Measurements from ENCODE around the gene TBC1D22A. TPM values are rescaled to one million over a fixed set of nuclear protein-coding genes. Genes with fewer than 3 reads are reported as not detected.

TBC1D22A gene
- total and polyA plus RNA-seq, 7 experiments from 2014 or later = 18.6 to 50.1 (median 39.3) TPM

DNA sequence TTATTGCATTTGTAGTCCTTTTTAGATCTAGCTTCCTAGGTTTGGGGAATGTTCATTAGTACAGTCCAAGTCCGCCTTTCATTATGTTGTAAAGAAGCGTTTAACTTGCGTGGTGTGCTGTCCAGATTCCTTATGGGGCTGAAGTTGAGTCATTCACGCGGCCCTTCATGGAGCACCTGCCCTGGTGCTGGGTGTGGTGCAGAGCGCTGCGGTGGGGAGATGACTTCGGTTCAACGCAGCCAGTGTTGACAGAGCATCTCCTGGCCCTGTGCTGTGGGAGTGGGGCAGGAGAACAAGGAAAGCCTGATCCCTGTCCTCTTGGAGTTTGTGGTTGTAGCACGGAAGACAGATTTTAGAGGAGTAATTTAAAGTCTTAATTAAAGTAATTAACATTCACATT lies 152.0 kb downstream of the TBC1D22A start:
- Mint-ChIP-seq H3K9me3 (no peaks in the 10 kb centered on the region), H3K4me3 (no peak overlapping the region), H3K36me3 (peaks cover 18 to 67% (median 38%) of the 10 kb centered on the region in 5 donors), H3K4me1 (peaks cover 0 to 22% (median 10%) of the 10 kb centered on the region in 7 donors), H3K27me3 (no peaks in the 10 kb centered on the region), H3K27ac (peak overlapping the region in 1 of 9 donors; percentile 13)
- no peak overlapping the region for H3K27ac ChIP-seq (ENCODE audit: low read depth, low read length)
- peaks cover 0 to 66% (median 0%) of the 10 kb centered on the region in 3 experiments for H3K36me3 ChIP-seq (ENCODE audit: control insufficient read depth in 2 of 3, insufficient read depth in 3 of 3, low read length in 3 of 3)
- no peaks in the 10 kb centered on the region for H3K9me3 ChIP-seq (ENCODE audit: control insufficient read depth in 2 of 3, low read length in 3 of 3)
- CTCF ChIA-PET = no interaction called here
- intact Hi-C loops (cut with micrococcal nuclease) = no loop called here
- DNase-seq = no peak
- no peak for ATAC-seq
- H3K4me1 ChIP-seq (ENCODE audit: control insufficient read depth in 2 of 2, insufficient read depth in 2 of 2, low read length in 2 of 2) = no peaks in the 10 kb centered on the region
- no peaks in the 10 kb centered on the region for H3K27me3 ChIP-seq (ENCODE audit: control insufficient read depth in 2 of 2, insufficient read depth in 2 of 2, low read length in 2 of 2)
- no peak overlapping the region for H3K4me3 ChIP-seq (ENCODE audit: low read length)
- POLR2A ChIA-PET = no interaction called here

DNA sequence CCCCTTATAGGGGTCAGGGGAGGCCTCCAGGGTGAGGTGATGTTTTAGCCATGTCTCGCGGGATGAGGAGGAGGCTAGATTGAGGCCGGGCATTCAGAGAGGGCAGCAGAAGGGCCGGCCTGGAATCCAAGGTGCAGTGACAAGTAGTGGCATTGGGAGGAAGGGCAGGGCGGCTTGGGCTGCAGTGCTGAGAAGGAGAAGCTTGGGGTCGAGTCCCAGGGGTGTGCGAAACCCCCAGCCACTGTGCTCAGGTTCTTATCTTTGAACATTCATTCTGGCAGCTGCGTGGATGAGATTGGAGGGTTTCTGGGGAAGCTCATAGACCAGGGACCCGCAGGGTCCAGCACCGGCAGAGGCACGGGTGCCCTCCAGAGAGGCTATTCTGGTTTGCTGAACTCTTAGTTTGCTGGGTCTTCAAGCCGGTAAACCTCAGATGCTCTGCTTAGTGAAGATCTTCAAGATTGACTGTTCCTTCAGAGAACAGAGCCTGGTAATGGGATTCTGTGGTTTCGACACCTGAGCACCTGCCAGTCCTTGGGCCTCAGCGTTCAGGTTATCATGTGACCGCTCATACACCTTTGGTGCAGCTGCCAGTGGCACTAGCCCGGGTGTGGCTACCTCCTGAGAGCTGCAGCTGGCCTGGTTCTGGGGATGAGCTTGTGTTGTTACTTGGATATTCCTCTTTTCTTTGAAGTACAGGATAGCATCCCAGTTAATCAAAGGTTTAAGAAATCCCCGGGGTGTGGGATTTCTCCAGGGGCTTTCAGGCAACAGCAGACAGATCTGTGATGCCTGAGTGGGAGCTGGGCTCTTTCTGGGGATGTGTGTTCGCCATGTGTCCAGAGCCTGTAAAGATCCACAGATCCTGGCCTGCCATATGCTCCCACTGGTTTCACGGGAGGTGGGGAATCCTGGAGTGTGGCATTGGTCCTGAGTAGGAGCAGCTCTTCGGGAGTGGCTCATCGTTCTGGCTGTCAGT lies 152.8 kb downstream of the TBC1D22A start:
- no peaks in the 10 kb centered on the region for H3K9me3 ChIP-seq (ENCODE audit: control insufficient read depth in 2 of 3, low read length in 3 of 3)
- H3K27me3 Mint-ChIP-seq = no peaks in the 10 kb centered on the region
- H3K36me3 Mint-ChIP-seq = peaks cover 21 to 74% (median 45%) of the 10 kb centered on the region in 5 donors
- H3K4me3 Mint-ChIP-seq = no peak overlapping the region
- H3K4me3 ChIP-seq (ENCODE audit: low read length) = no peak overlapping the region
- intact Hi-C loops (cut with micrococcal nuclease) = no loop called here
- ATAC-seq (no peak), DNase-seq (no peak)
- H3K4me1 Mint-ChIP-seq = peaks cover 0 to 16% (median 10%) of the 10 kb centered on the region in 7 donors
- peaks cover 0 to 66% (median 0%) of the 10 kb centered on the region in 3 experiments for H3K36me3 ChIP-seq (ENCODE audit: control insufficient read depth in 2 of 3, insufficient read depth in 3 of 3, low read length in 3 of 3)
- ChIA-PET POLR2A (no interaction called here), CTCF (no interaction called here)
- no peaks in the 10 kb centered on the region for H3K4me1 ChIP-seq (ENCODE audit: control insufficient read depth in 2 of 2, insufficient read depth in 2 of 2, low read length in 2 of 2)
- H3K27ac Mint-ChIP-seq = peak overlapping the region in 1 of 9 donors; percentile 13
- H3K27me3 ChIP-seq (ENCODE audit: control insufficient read depth in 2 of 2, insufficient read depth in 2 of 2, low read length in 2 of 2) = no peaks in the 10 kb centered on the region
- H3K9me3 Mint-ChIP-seq = no peaks in the 10 kb centered on the region
- no peak overlapping the region for H3K27ac ChIP-seq (ENCODE audit: low read depth, low read length)

DNA sequence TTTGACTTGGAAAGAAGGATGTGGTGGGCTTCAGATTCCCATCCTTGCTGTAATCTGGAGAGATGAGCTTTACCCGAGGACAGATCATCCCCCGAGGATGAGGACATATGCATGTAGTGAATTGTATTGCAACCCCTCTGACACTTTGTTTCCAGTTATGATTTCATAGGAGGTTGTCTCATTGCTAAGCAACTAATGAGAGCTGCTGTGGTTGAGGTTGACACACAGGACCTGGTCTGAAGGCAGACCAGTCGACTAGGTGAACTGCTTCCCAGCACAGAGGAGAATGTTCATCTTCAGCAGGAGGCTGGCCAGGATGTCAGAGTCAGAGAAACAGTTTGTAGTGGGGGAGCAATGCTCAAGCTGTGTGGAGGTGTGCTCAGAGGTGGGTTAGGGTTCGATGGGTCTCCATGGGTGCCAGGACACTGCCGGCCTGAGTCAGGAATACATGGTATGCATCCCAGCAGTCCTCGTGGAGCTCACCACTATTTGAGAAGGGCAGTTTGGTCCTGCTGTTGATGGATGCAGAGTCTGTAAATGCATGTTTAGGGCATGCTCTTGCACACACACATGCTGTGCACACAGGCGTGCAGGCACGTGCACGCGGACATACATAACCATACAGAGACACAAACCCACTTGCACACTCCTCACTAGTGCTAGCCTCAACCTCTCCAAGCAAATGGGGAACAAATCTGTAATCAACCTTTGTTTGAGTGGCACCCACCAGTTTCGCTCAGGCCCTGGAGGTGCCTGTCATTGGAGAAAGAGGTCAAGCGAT lies 153.7 kb downstream of the TBC1D22A start:
- Mint-ChIP-seq H3K4me1 (peaks cover 0 to 16% (median 9%) of the 10 kb centered on the region in 7 donors), H3K27me3 (no peaks in the 10 kb centered on the region), H3K4me3 (no peak overlapping the region), H3K27ac (no peak overlapping the region), H3K36me3 (peaks cover 23 to 68% (median 51%) of the 10 kb centered on the region in 5 donors), H3K9me3 (peaks cover 0 to under 1% (median 0%) of the 10 kb centered on the region in 11 donors)
- no peaks in the 10 kb centered on the region for H3K27me3 ChIP-seq (ENCODE audit: control insufficient read depth in 2 of 2, insufficient read depth in 2 of 2, low read length in 2 of 2)
- DNase-seq (no peak), ATAC-seq (no peak)
- intact Hi-C loops (cut with micrococcal nuclease) = no loop called here
- ChIA-PET POLR2A (no interaction called here), CTCF (interaction anchor here (0.6 kb wide), 1 partner anchor 80 kb away, joined by 3 read pairs; no protein-coding TSS in a partner anchor)
- H3K27ac ChIP-seq (ENCODE audit: low read depth, low read length) = no peak overlapping the region
- no peaks in the 10 kb centered on the region for H3K4me1 ChIP-seq (ENCODE audit: control insufficient read depth in 2 of 2, insufficient read depth in 2 of 2, low read length in 2 of 2)
- no peak overlapping the region for H3K4me3 ChIP-seq (ENCODE audit: low read length)
- peaks cover 0 to 60% (median 0%) of the 10 kb centered on the region in 3 experiments for H3K36me3 ChIP-seq (ENCODE audit: control insufficient read depth in 2 of 3, insufficient read depth in 3 of 3, low read length in 3 of 3)
- H3K9me3 ChIP-seq (ENCODE audit: control insufficient read depth in 2 of 3, low read length in 3 of 3) = no peaks in the 10 kb centered on the region

DNA sequence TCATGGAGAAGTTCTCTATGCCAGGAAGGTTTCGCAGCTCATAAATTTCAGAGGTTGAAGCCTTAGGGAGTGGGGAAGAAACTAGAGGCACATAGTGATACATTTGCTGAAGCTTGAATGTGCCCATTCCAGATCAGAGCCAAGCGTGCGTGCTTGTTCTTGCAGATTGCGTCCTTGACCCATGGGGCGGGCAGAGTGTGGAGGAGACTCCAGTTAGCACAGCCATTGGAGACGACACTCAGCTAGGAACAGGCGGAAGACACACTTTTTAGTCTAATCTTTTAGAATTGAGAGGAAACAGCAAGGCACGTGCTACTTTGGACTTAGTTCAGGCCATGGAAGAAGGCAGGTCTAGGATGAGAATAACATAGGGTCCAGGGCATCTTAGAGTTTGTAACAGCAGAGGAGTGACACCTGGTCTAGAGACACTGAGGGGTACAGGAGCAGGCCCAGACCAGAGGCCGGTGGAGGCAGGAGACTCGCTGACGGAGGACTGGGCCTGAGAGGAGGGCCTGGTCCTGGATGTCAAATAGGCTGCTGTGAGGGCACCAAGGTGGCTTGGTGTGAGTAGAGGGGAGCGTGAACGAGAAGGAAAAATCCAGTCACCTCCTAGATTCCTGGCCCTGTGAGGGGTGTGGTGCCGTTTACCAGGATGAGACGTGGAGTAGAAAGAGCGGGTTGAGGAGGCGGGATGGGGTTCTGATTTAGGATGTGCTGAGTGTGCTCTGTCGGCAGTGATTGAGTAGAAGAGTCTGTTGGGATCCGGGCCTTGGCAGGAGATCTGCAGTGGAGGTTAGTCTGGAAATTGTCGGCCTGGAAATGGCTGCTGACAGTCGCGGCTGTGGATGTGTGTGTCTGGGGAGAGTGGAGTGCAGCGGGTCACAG lies 154.7 kb downstream of the TBC1D22A start:
- ChIA-PET POLR2A (no interaction called here), CTCF (interaction anchor here (0.6 to 1.1 kb wide), 2 partner anchors 81 to 353 kb away, joined by 3 read pairs; no protein-coding TSS in a partner anchor)
- Mint-ChIP-seq H3K27me3 (no peaks in the 10 kb centered on the region), H3K36me3 (peaks cover 30 to 72% (median 61%) of the 10 kb centered on the region in 5 donors), H3K4me3 (peak overlapping the region in 1 of 10 donors; percentile 13), H3K9me3 (peaks cover 0 to 8% (median 0%) of the 10 kb centered on the region in 11 donors), H3K27ac (peak overlapping the region in 2 of 9 donors; percentile 20 to 78), H3K4me1 (peaks cover 5 to 22% (median 16%) of the 10 kb centered on the region in 7 donors)
- Histone ChIP-seq H3K9me3 (ENCODE audit: control insufficient read depth in 2 of 3, low read length in 3 of 3) (no peaks in the 10 kb centered on the region), H3K27ac (ENCODE audit: low read depth, low read length) (no peak overlapping the region), H3K4me3 (ENCODE audit: low read length) (no peak overlapping the region), H3K4me1 (ENCODE audit: control insufficient read depth in 2 of 2, insufficient read depth in 2 of 2, low read length in 2 of 2) (no peaks in the 10 kb centered on the region), H3K27me3 (ENCODE audit: control insufficient read depth in 2 of 2, insufficient read depth in 2 of 2, low read length in 2 of 2) (no peaks in the 10 kb centered on the region), H3K36me3 (ENCODE audit: control insufficient read depth in 2 of 3, insufficient read depth in 3 of 3, low read length in 3 of 3) (peaks cover 0 to 60% (median 0%) of the 10 kb centered on the region in 3 experiments)
- DNase-seq (no peak), ATAC-seq (no peak)
- intact Hi-C loops (cut with micrococcal nuclease) = no loop called here

DNA sequence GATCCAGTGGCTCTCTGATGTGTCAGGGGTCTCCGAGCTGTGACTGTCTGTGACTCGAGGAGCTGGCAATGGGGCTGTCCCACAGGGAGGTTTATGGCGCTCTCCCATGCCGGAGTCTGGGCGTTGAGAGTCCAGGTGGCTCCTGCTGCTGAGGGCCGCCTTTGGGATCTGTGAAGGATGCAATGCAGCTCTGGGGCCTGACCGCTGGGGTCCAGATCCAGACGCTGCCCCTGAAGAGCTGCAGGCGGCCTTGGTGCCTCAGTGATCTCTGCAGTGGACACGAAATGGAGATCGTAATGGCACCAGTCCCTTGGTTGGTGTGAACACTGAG lies 155.3 kb downstream of the TBC1D22A start:
- Histone ChIP-seq H3K36me3 (ENCODE audit: control insufficient read depth in 2 of 3, insufficient read depth in 3 of 3, low read length in 3 of 3) (peaks cover 0 to 55% (median 0%) of the 10 kb centered on the region in 3 experiments), H3K9me3 (ENCODE audit: control insufficient read depth in 2 of 3, low read length in 3 of 3) (no peaks in the 10 kb centered on the region), H3K27me3 (ENCODE audit: control insufficient read depth in 2 of 2, insufficient read depth in 2 of 2, low read length in 2 of 2) (no peaks in the 10 kb centered on the region), H3K4me1 (ENCODE audit: control insufficient read depth in 2 of 2, insufficient read depth in 2 of 2, low read length in 2 of 2) (no peaks in the 10 kb centered on the region), H3K4me3 (ENCODE audit: low read length) (no peak overlapping the region), H3K27ac (ENCODE audit: low read depth, low read length) (no peak overlapping the region)
- ATAC-seq = no peak
- intact Hi-C loops (cut with micrococcal nuclease) = no loop called here
- H3K9me3 Mint-ChIP-seq = peaks cover 0 to 10% (median under 1%) of the 10 kb centered on the region in 11 donors
- peaks cover 32 to 75% (median 65%) of the 10 kb centered on the region in 5 donors for H3K36me3 Mint-ChIP-seq
- peaks cover 5 to 23% (median 18%) of the 10 kb centered on the region in 7 donors for H3K4me1 Mint-ChIP-seq
- DNase-seq = no peak
- no peaks in the 10 kb centered on the region for H3K27me3 Mint-ChIP-seq
- ChIA-PET POLR2A (no interaction called here), CTCF (interaction anchor here (1.1 kb wide), 1 partner anchor 354 kb away, joined by 3 read pairs; no protein-coding TSS in a partner anchor)
- H3K4me3 Mint-ChIP-seq = no peak overlapping the region
- no peak overlapping the region for H3K27ac Mint-ChIP-seq

DNA sequence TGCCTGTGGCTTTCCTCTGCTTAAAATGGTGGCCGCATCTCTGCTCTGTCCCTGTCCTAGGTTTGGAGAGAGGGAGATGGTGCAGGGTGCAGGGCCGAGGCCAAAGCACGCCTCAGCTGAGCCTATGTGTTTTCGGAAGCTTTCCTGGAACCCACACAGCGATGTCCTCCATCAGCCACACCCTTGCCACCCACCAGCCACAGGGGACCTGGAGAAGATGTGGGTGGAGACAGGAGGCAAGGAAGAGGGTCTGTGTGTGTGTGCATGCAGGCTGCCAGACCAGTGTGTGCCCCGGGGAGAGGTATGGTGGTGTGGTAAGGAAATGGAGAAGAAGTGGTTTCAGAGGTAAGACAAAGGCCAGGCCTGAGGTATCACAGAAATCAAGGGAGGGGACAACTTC lies 155.7 kb downstream of the TBC1D22A start:
- peaks cover 32 to 72% (median 63%) of the 10 kb centered on the region in 5 donors for H3K36me3 Mint-ChIP-seq
- no peak overlapping the region for H3K4me3 Mint-ChIP-seq
- Histone ChIP-seq H3K4me1 (ENCODE audit: control insufficient read depth in 2 of 2, insufficient read depth in 2 of 2, low read length in 2 of 2) (no peaks in the 10 kb centered on the region), H3K27ac (ENCODE audit: low read depth, low read length) (no peak overlapping the region), H3K36me3 (ENCODE audit: control insufficient read depth in 2 of 3, insufficient read depth in 3 of 3, low read length in 3 of 3) (peaks cover 0 to 52% (median 0%) of the 10 kb centered on the region in 3 experiments), H3K4me3 (ENCODE audit: low read length) (no peak overlapping the region), H3K27me3 (ENCODE audit: control insufficient read depth in 2 of 2, insufficient read depth in 2 of 2, low read length in 2 of 2) (no peaks in the 10 kb centered on the region), H3K9me3 (ENCODE audit: control insufficient read depth in 2 of 3, low read length in 3 of 3) (no peaks in the 10 kb centered on the region)
- DNase-seq = no peak
- peaks cover 0 to 10% (median 2%) of the 10 kb centered on the region in 11 donors for H3K9me3 Mint-ChIP-seq
- ATAC-seq = no peak
- H3K27ac Mint-ChIP-seq = peak overlapping the region in 1 of 9 donors; percentile 43
- no peaks in the 10 kb centered on the region for H3K27me3 Mint-ChIP-seq
- ChIA-PET POLR2A (no interaction called here), CTCF (interaction anchor here (1.1 kb wide), 1 partner anchor 354 kb away, joined by 3 read pairs; no protein-coding TSS in a partner anchor)
- intact Hi-C loops (cut with micrococcal nuclease) = no loop called here
- H3K4me1 Mint-ChIP-seq = peaks cover 5 to 26% (median 19%) of the 10 kb centered on the region in 7 donors

Data from naive thymus-derived CD4-positive, alpha-beta T cell (primary cell).